IMR-90 (cell line): ENCODE results near the gene DPEP2NB. TPM values are rescaled to one million over a fixed set of nuclear protein-coding genes. Genes with fewer than 3 reads are reported as not detected.
A peak's percentile ranks its signal among the peaks of the same experiment; 100 is the strongest.

Source experiments
- ATAC-seq: fragments of 200-7000 bp; cut with Tn5 transposase; 2 replicates; pipeline ENCODE4 v1.9.1; 2020; ENCODE audit warnings: low read depth, mild to moderate bottlenecking, moderate library complexity
- BruUV-seq: library from RNA; stranded (reverse); fragments of 400-500 nt; replicated peaks from 2 replicates; lab custom pipeline; 2021; lab: Mats Ljungman, UMichigan
- CTCF ChIA-PET: fragments of 300-600 bp; formaldehyde crosslinking; extraction: SDS; loops from one replicate; lab custom pipeline; 2021; ENCODE audit warnings: antibody characterized with exemption; lab: Yijun Ruan, JAX
- POLR2A ChIA-PET: fragments of 300-600 bp; sonication (Branson Sonifier 250); formaldehyde crosslinking; loops from one replicate; lab custom pipeline; 2022; ENCODE audit warnings: antibody characterized with exemption; ENCODE audit not compliant: unreplicated experiment; lab: Charles Lee
- DNase-seq: peaks from one replicate; pipeline ENCODE4 v3.0.0; 2013
- H2AFZ ChIP-seq: replicated peaks from 2 replicates; pipeline ENCODE3; 2013; ENCODE audit warnings: low read length, mild to moderate bottlenecking; ENCODE audit not compliant: poor library complexity
- H2AK5ac ChIP-seq: 2 replicates; pipeline ENCODE4 v1.6.1; 2013; ENCODE audit warnings: low read depth, low read length, inconsistent platforms
- H2AK9ac ChIP-seq: replicated peaks from 2 replicates; pipeline ENCODE3; 2013; ENCODE audit warnings: mild to moderate bottlenecking, low read depth, low read length, moderate library complexity; ENCODE audit not compliant: poor library complexity
- H2BK120ac ChIP-seq: 2 replicates; pipeline ENCODE4 v1.6.1; 2013; ENCODE audit warnings: low read depth, low read length, inconsistent platforms
- H2BK15ac ChIP-seq: 3 replicates; pipeline ENCODE4 v1.6.1; 2013; ENCODE audit warnings: low read depth, low read length, inconsistent platforms
- H2BK20ac ChIP-seq: 2 replicates; pipeline ENCODE4 v1.6.1; 2013; ENCODE audit warnings: low read depth, mild to moderate bottlenecking, inconsistent platforms, low read length, moderate library complexity
- H2BK5ac ChIP-seq: 2 replicates; pipeline ENCODE4 v1.6.1; 2013; ENCODE audit warnings: mild to moderate bottlenecking, low read depth, low read length, inconsistent platforms; ENCODE audit not compliant: poor library complexity, severe bottlenecking
- H3K14ac ChIP-seq: replicated peaks from 2 replicates; pipeline ENCODE4 v1.6.1; 2013; ENCODE audit warnings: low read depth, low read length, inconsistent platforms
- H3K18ac ChIP-seq: 2 replicates; pipeline ENCODE4 v1.6.1; 2013; ENCODE audit warnings: low read depth, low read length, control low read depth
- H3K23ac ChIP-seq: 2 replicates; pipeline ENCODE4 v1.6.1; 2013; ENCODE audit warnings: low read depth, low read length, inconsistent platforms
- H3K27ac ChIP-seq: 2 replicates; pipeline ENCODE4 v1.5.1; 2013; ENCODE audit warnings: mild to moderate bottlenecking, control low read depth, low read length; ENCODE audit not compliant: insufficient read depth
- H3K27me3 ChIP-seq: 2 replicates; pipeline ENCODE4 v1.6.1; 2013; ENCODE audit warnings: low read length; ENCODE audit not compliant: control insufficient read depth, insufficient read depth
- H3K36me3 ChIP-seq: 2 replicates; pipeline ENCODE4 v1.6.1; 2013; ENCODE audit warnings: low read length, mixed read lengths; ENCODE audit not compliant: control insufficient read depth, insufficient read depth
- H3K4ac ChIP-seq: 2 replicates; pipeline ENCODE4 v1.6.1; 2013; ENCODE audit warnings: low read depth, low read length, inconsistent platforms
- H3K4me1 ChIP-seq: 2 replicates; pipeline ENCODE4 v1.6.1; 2013; ENCODE audit warnings: low read length, mixed read lengths; ENCODE audit not compliant: control insufficient read depth, insufficient read depth
- H3K4me2 ChIP-seq: 2 replicates; pipeline ENCODE4 v1.6.1; 2013; ENCODE audit warnings: low read depth, mild to moderate bottlenecking, control low read depth, low read length, moderate library complexity
- H3K4me3 ChIP-seq: 2 replicates; pipeline ENCODE4 v1.5.1; 2013; ENCODE audit warnings: low read depth, mild to moderate bottlenecking, control low read depth, low read length, moderate library complexity; ENCODE audit not compliant: insufficient read depth
- H3K56ac ChIP-seq: 2 replicates; pipeline ENCODE4 v1.6.1; 2013; ENCODE audit warnings: low read length, inconsistent platforms; ENCODE audit not compliant: insufficient read depth; ENCODE audit errors: extremely low read depth
- H3K79me1 ChIP-seq, 2 experiments: 2 replicates each; pipeline ENCODE4 v1.6.1; 2013; ENCODE audit warnings: low read length in 2 of 2, inconsistent platforms in 1 of 2, low read depth in 1 of 2
- H3K9ac ChIP-seq: 2 replicates; pipeline ENCODE4 v1.6.1; 2013; ENCODE audit warnings: low read depth, low read length, control low read depth
- H3K9me1 ChIP-seq: 2 replicates; pipeline ENCODE4 v1.6.1; 2013; ENCODE audit warnings: low read length, inconsistent platforms; ENCODE audit not compliant: insufficient read depth
- H3K9me3 ChIP-seq: 2 replicates; pipeline ENCODE4 v1.6.1; 2013; ENCODE audit warnings: low read length; ENCODE audit not compliant: control insufficient read depth, insufficient read depth
- H4K20me1 ChIP-seq: 2 replicates; pipeline ENCODE4 v1.6.1; 2013; ENCODE audit warnings: low read length, inconsistent platforms; ENCODE audit not compliant: insufficient read depth
- H4K5ac ChIP-seq: 2 replicates; pipeline ENCODE4 v1.6.1; 2013; ENCODE audit warnings: mild to moderate bottlenecking, low read depth, low read length, control low read depth
- H4K8ac ChIP-seq, 2 experiments: 2 replicates each; pipeline ENCODE4 v1.6.1; 2013; ENCODE audit warnings: low read depth in 2 of 2, low read length in 2 of 2, control low read depth in 1 of 2, inconsistent platforms in 1 of 2
- H4K91ac ChIP-seq: 2 replicates; pipeline ENCODE4 v1.6.1; 2013; ENCODE audit warnings: low read depth, low read length, inconsistent platforms; ENCODE audit not compliant: insufficient read depth
- CEBPB ChIP-seq: IDR thresholded peaks from 2 replicates; pipeline ENCODE4 v1.6.1; 2012; ENCODE audit warnings: low read depth, low read length, improper control_type of control experiment
- CHD1 ChIP-seq: IDR thresholded peaks from 2 replicates; pipeline ENCODE4 v1.6.1; 2012; ENCODE audit warnings: low read depth, low read length, improper control_type of control experiment
- FOS ChIP-seq: fragments of 150-350 bp; IDR thresholded peaks from 2 replicates; pipeline ENCODE4 v1.6.1; 2016; ENCODE audit warnings: low read depth, low read length
- POLR2A ChIP-seq: IDR thresholded peaks from 2 replicates; pipeline ENCODE4 v1.6.1; 2012; ENCODE audit warnings: mild to moderate bottlenecking, low read depth, low read length
- RFX5 ChIP-seq: IDR thresholded peaks from 2 replicates; pipeline ENCODE4 v1.8.0; 2012; ENCODE audit warnings: low read depth, mild to moderate bottlenecking, low read length, moderate library complexity
- SMC3 ChIP-seq: fragments of 150-350 bp; IDR thresholded peaks from 2 replicates; pipeline ENCODE4 v1.6.1; 2016; ENCODE audit warnings: low read depth, mild to moderate bottlenecking, antibody characterized with exemption, low read length, moderate library complexity
- WGBS, 2 experiments: methylation state at CpG; one replicate each; pipeline versions ENCODE4 v1.1.5 to v1.1.7; 2013; ENCODE audit warnings: missing lambda C conversion rate in 2 of 2; ENCODE audit not compliant: insufficient read length in 1 of 2; ENCODE audit errors: extremely low coverage in 2 of 2; 5-methylcytosine and 5-hydroxymethylcytosine counted together
- dilution Hi-C: fragments of 300-500 bp; cut with HindIII; formaldehyde crosslinking; loops from one replicate; pipeline ENCODE4 v1.14.3; 2018; ENCODE audit warnings: low sequenced_read_pairs; ENCODE audit not compliant: unreplicated experiment
- in situ Hi-C: fragments of 300-500 bp; cut with MboI; formaldehyde crosslinking; loops from 3 replicates; pipeline ENCODE4 v1.14.3; 2019; ENCODE audit warnings: low sequenced_read_pairs, inconsistent platforms, mixed read lengths
- intact Hi-C: fragments of 100-400 bp; cut with micrococcal nuclease; formaldehyde crosslinking; loops from 2 replicates; pipeline ENCODE4 v1.10.0; 2022
- polyA plus RNA-seq, 3 experiments: library from polyadenylated mRNA; depleted of rRNA; stranded (reverse); fragments of >200 nt; gene quantifications; 2 replicates each; pipeline ENCODE4 v1.2.3, GENCODE V29; 2012; ENCODE audit warnings: low replicate concordance in 1 of 3
- total RNA-seq: library from RNA; depleted of rRNA; stranded (reverse); fragments of >200 nt; gene quantifications from 2 replicates; pipeline ENCODE4 v1.2.3, GENCODE V29; 2012
- TF ChIP-seq, protein P1 (sequence below): conservative IDR thresholded peaks from 2 replicates; pipeline ENCODE4 v1.5.1; 2012; ENCODE audit warnings: mild to moderate bottlenecking, low read depth, low read length, improper control_type of control experiment

The DPEP2NB gene
- total and polyA plus RNA-seq, 2 of the 4 experiments (the other 2 are of a cell fraction), result not detected

DNA sequence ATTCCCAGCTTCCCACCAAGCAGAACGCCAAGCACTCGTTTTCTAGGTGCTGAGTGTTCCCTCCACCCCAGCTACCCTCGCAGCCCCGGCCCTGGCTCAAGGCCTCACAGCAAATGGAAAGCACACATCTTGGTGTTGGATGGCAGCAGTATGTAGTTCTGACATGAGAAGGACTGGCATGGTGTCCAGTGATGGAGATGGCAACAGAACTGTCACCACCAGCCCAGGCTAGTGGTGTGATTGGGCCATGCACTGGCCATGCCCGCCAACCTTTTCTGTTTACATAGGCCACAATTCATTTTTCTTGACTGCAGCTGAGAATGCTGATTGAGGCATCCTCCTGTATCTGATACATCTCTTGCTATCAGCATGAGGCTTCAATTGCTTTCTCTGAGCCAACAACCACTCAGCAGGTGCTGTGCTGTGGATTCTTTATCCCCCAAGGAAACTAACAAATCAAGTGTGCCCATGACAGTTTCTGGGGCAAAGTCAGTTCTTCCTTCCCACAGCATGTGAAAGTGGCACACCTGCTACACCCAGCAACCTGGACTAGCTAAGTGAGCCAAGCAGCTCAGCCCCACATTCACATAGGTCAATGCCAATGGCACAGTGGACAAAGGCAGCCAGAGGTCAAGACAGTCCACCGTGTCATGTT is 51.1 kb downstream of the DPEP2NB start:
- intact Hi-C loops, result loop anchor here (10.0 kb wide), 1 partner anchor 260 kb away; no protein-coding TSS in a partner anchor
- peak overlapping the region; percentile 15; the same call in 1 of the 2 replicates for H2AK5ac ChIP-seq
- 0 out of 2 replicates have a peak, but pooled peaks have one; percentile 12 for TF ChIP-seq RFX5
- TF ChIP-seq, protein P1, sequence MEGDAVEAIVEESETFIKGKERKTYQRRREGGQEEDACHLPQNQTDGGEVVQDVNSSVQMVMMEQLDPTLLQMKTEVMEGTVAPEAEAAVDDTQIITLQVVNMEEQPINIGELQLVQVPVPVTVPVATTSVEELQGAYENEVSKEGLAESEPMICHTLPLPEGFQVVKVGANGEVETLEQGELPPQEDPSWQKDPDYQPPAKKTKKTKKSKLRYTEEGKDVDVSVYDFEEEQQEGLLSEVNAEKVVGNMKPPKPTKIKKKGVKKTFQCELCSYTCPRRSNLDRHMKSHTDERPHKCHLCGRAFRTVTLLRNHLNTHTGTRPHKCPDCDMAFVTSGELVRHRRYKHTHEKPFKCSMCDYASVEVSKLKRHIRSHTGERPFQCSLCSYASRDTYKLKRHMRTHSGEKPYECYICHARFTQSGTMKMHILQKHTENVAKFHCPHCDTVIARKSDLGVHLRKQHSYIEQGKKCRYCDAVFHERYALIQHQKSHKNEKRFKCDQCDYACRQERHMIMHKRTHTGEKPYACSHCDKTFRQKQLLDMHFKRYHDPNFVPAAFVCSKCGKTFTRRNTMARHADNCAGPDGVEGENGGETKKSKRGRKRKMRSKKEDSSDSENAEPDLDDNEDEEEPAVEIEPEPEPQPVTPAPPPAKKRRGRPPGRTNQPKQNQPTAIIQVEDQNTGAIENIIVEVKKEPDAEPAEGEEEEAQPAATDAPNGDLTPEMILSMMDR, result no peak
- TF ChIP-seq CEBPB, result no peak
- no peak for TF ChIP-seq CHD1
- TF ChIP-seq FOS, result no peak
- no peak for TF ChIP-seq SMC3
- no peak for TF ChIP-seq POLR2A
- dilution Hi-C loops, result no loop called here
- H3K4me2 ChIP-seq, result peak overlapping the region; percentile 4; the same call in 1 of the 2 replicates
- H3K4me1 ChIP-seq, result peaks cover 50% of the 10 kb centered on the region
- H3K56ac ChIP-seq, result no peak overlapping the region
- H2AFZ ChIP-seq, result no peak overlapping the region
- no peak overlapping the region for H2BK120ac ChIP-seq
- DNase-seq, result no peak
- no peaks in the 10 kb centered on the region for H3K9me3 ChIP-seq
- no peak overlapping the region for H4K5ac ChIP-seq
- H3K14ac ChIP-seq, result no peak overlapping the region
- no peak overlapping the region for H3K9ac ChIP-seq
- H3K9me1 ChIP-seq, result peaks cover 57% of the 10 kb centered on the region
- H4K8ac ChIP-seq, result no peak overlapping the region
- BruUV-seq, result no TSS peak
- ChIA-PET POLR2A (no interaction called here), CTCF (no interaction called here)
- peaks cover 50% of the 10 kb centered on the region for H3K36me3 ChIP-seq
- no peak overlapping the region for H4K91ac ChIP-seq
- H4K20me1 ChIP-seq, result peaks cover 81% of the 10 kb centered on the region
- ATAC-seq, result no peak
- peak overlapping the region; percentile 34; the same call in 1 of the 2 replicates for H3K4ac ChIP-seq
- WGBS, 2 experiments, result no CpG with 5 or more reads among the region's 6 CpGs
- H2BK5ac ChIP-seq, result no peak overlapping the region
- no peak overlapping the region for H2BK20ac ChIP-seq
- H2BK15ac ChIP-seq, result no peak overlapping the region
- in situ Hi-C loops, result no loop called here
- peaks cover 36 to 87% of the 10 kb centered on the region in 2 experiments for H3K79me1 ChIP-seq
- H3K27me3 ChIP-seq, result no peaks in the 10 kb centered on the region
- no peak overlapping the region for H2AK9ac ChIP-seq
- no peak overlapping the region for H3K18ac ChIP-seq
- H3K27ac ChIP-seq, result no peak overlapping the region
- H3K23ac ChIP-seq, result peak overlapping the region; percentile 53; the same call in 1 of the 2 replicates
- no peak overlapping the region for H3K4me3 ChIP-seq
